ENCODE data around the gene GPC4.

The GPC4 gene

GRCh38 chrX:133440797-133441163 lies 25.5 kb upstream of the GPC4 start:
- no peak for TF ChIP-seq CTCF (conservative IDR thresholded peaks at IDR 0.05)
- H3K27ac ChIP-seq, result no peak overlapping the region

- no peak overlapping the region for H3K27ac ChIP-seq
These were observed 24.9 kb upstream of the GPC4 start for GRCh38 chrX:133440081-133440796.

GRCh38 chrX:133437766-133438165 lies 22.5 kb upstream of the GPC4 start:
- TF ChIP-seq CTCF (conservative IDR thresholded peaks at IDR 0.05), result no peak
- no peak overlapping the region for H3K27ac ChIP-seq

More at GRCh38 chrX:133440081-133440796, 24.9 kb upstream of the GPC4 start:
- TF ChIP-seq CTCF (conservative IDR thresholded peaks at IDR 0.05), result no peak

- H3K27ac ChIP-seq, result no peak overlapping the region
- TF ChIP-seq CTCF (conservative IDR thresholded peaks at IDR 0.05), result no peak
These were observed 22.1 kb upstream of the GPC4 start for GRCh38 chrX:133437356-133437755.

GRCh38 chrX:133435544-133436124 lies 20.3 kb upstream of the GPC4 start:
- no peak for TF ChIP-seq CTCF (conservative IDR thresholded peaks at IDR 0.05)
- no peak overlapping the region for H3K27ac ChIP-seq

- H3K27ac ChIP-seq, result no peak overlapping the region
- TF ChIP-seq CTCF (conservative IDR thresholded peaks at IDR 0.05), result no peak
These were observed 19.0 kb upstream of the GPC4 start for GRCh38 chrX:133434197-133434820.

- no peak overlapping the region for H3K27ac ChIP-seq
- no peak for TF ChIP-seq CTCF (conservative IDR thresholded peaks at IDR 0.05)
These were observed 4.6 kb upstream of the GPC4 start for GRCh38 chrX:133419911-133420310.
